IPS-NIHi7 (cell line): ENCODE measurements around the gene UBXN11.

Experiments
- DNase-seq: peaks from one replicate; pipeline ENCODE4 v3.0.0; 2012; ENCODE audit warnings: mixed read lengths; ENCODE audit errors: extremely low spot score

UBXN11 gene

GRCh38 chr1:26268290-26269197 is 37.9 kb downstream of the UBXN11 start:
- peak; percentile 3 for DNase-seq

- DNase-seq, result no peak
Observed at GRCh38 chr1:26265405-26265804, 41.0 kb downstream of the UBXN11 start.

DNA sequence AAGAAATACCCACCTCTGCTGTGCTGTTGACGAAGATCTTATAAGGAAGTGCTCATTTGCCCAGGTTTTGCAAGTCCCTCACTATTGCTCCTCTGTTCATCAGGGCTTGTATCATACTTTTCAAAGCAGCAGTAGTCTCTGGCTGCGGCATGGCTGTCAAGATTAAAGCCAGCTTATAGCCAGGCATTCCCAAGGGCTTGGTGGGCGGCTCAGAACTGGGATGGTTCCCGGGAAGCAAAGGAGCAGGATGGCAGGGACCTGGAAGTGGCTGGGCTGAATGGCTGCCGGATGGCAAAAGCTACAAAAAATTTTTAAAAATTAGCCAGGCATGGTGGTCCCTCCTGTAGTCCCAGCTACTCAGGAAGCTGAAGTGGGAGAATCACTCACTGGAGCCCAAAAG is 43.2 kb downstream of the UBXN11 start:
- DNase-seq, result peak; percentile 4

- DNase-seq, result no peak
Observed at GRCh38 chr1:26259578-26259977, 46.9 kb downstream of the UBXN11 start.

DNA sequence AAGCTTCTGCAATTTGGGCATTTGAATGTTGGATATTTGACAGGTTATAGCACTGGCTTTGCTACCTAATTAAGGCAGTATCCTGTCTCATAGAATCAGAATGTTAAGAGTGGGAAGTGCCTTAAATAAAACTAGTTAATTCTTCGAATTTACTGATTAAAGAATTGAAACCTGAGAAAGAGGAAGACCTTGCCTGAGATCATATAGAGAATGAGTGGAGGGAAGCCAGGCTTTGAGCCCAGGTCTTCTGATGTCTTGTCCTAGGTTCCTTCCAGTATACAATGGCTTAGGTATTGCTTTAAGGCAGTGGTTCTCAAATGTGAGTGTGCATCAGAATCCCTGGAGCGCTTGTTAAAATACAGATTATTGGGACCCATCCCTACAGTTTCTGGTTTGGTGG is 47.4 kb downstream of the UBXN11 start:
- DNase-seq, result no peak

DNA sequence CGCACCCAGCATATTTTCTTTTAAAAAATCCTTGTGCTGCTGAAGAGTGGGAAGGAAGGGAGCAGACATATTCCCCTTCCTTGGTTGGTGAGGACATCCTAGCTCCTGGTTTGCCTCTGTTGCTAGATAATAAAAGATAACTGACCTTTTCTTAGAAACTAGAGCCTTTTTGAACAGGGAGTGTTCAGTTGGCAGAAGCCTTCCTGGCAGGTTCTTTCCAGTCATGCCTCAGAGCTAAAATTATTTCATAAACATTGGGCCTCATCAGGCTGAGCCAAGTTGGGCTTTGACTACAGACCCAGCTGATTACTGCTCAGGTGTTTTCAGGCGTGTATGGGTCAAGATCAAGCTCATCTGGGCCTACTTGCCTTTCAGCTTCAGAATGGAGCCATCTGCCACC is 49.2 kb downstream of the UBXN11 start:
- DNase-seq, result no peak

GRCh38 chr1:26254404-26254803 is 52.0 kb downstream of the UBXN11 start:
- DNase-seq, result no peak

DNA sequence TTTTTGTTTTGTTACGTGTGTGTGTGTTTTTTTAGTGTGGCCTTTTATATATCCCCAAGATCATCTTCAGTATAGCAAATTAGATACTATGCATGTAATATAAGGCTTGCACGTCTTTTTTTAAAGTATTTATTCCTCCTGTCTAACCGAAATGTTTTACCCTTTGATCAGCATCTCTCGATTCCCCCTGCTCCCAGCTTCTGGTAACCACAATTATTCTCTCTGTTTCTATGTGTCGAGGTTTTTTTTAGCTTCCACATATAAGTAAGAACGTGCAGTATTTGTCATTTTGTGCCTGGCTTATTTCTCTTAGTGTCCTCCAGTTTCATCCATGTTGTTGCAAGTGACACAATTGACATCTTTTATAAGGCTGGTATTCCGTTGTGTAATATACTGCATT is 53.7 kb downstream of the UBXN11 start:
- no peak for DNase-seq

DNA sequence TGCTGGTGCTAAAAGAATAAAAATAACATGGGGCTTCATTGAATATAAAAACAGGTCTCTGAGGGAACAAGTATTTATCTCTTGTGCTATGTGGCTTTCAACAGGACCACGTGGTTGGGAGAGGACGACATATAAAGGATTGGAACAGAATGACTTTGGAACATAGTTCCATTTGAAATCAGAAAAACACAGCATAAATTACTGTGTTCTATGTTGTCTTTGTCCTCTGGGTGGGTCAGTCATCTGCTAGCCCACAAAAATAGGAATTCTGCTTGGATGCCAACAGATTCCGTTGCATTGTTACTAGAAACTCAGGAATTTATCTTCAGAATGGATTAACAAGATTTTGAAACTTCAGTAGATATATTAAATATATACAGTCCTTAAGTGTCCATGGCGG is 66.5 kb downstream of the UBXN11 start:
- no peak for DNase-seq

DNA sequence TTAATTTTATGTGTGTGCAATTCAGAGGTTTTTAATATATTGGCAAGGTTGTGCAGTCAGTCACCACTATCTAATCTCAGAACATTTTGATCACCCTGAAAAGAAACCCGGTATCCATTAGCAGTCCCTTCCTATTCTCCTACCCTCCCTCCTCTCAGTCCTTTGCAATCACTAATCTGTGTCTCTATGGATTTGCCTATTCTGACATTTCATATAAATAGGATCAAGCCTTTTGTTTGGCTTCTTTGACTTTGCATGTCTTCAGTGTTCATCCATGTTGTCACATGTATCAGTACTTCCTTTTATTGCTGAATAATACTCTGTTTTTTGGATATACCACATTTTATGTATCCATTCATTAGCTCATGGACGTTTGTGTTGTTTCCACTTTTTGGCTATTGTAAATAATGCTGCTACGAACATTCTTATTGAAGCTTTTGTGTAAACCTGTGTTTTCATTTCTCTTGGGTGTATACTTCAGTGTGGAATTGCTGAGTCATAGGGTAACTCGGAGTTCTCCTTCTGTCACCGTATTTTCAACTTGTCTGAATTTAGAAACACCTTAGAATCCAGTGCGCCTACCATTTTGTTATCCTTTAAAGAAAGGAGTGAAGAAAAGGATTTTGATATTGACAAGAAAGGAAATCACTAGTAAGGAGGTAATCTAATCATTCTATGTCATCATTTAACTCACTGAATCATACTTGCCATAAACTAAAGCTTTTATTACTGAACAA is 69.0 kb downstream of the UBXN11 start:
- no peak for DNase-seq

- peak; percentile 40 for DNase-seq
Observed at GRCh38 chr1:26234644-26235370, 71.6 kb downstream of the UBXN11 start.

GRCh38 chr1:26233903-26234643 is 72.4 kb downstream of the UBXN11 start, which contains the start of gene CEP85:
Gene CEP85, plus strand, starts transcription at chr1:26234200. Its CDS starts 5,584 bp downstream, at chr1:26239784.
- DNase-seq, result peak; percentile 100
